OCI-LY7 (cell line): ENCODE data around the gene OR11A1.

Source experiments
- CTCF ChIP-seq: fragments of 200-600 bp; sonication (generic); conservative IDR thresholded peaks from 2 replicates; pipeline ENCODE4 v1.5.1; 2014; ENCODE audit warnings: mild to moderate bottlenecking, antibody characterized with exemption, low read length, moderate library complexity, mixed read lengths
- EZH2phosphoT487 ChIP-seq: fragments of 200-600 bp; sonication (generic); IDR thresholded peaks from 2 replicates; pipeline ENCODE4 v1.6.1; 2018; ENCODE audit warnings: low read depth, borderline replicate concordance, mild to moderate bottlenecking, mixed run types, antibody characterized with exemption, low read length, moderate library complexity, mixed read lengths

- TF ChIP-seq CTCF (no peak), EZH2phosphoT487 (no peak)
Measured at GRCh38 chr6:29483186-29483585, 26.3 kb upstream of the OR11A1 start.
